Smooth muscle cell (in vitro differentiated cells): Measurements from ENCODE around the gene HERPUD2. TPM values are rescaled to one million over a fixed set of nuclear protein-coding genes. Genes with fewer than 3 reads are reported as not detected.

ENCODE experiments used
- DNase-seq: peaks from one replicate; lab custom pipeline; 2025; ENCODE audit not compliant: unreplicated experiment; lab: John Stamatoyannopoulos, UW
- H2AFZ ChIP-seq: fragments of 200-600 bp; sonication (generic); 2 replicates; pipeline ENCODE4 v1.6.0; 2016; ENCODE audit warnings: antibody characterized with exemption, low read depth, mild to moderate bottlenecking
- H3F3A ChIP-seq: fragments of 200-600 bp; sonication (generic); 2 replicates; pipeline ENCODE4 v1.6.0; 2017; ENCODE audit warnings: antibody characterized with exemption, low read depth
- H3K27ac ChIP-seq: fragments of 200-600 bp; sonication (generic); 2 replicates; pipeline ENCODE4 v1.5.1; 2016; ENCODE audit warnings: low read depth, mild to moderate bottlenecking
- H3K27me3 ChIP-seq: fragments of 200-600 bp; sonication (generic); 2 replicates; pipeline ENCODE4 v1.6.1; 2016; ENCODE audit warnings: low read depth, mild to moderate bottlenecking
- H3K36me3 ChIP-seq: fragments of 200-600 bp; sonication (generic); 2 replicates; pipeline ENCODE4 v1.5.1; 2016; ENCODE audit warnings: low read depth
- H3K4me1 ChIP-seq: fragments of 200-600 bp; sonication (generic); 2 replicates; pipeline ENCODE4 v1.5.1; 2016; ENCODE audit warnings: low read depth
- H3K4me2 ChIP-seq: fragments of 200-600 bp; sonication (generic); 2 replicates; pipeline ENCODE4 v1.6.0; 2016; ENCODE audit warnings: mild to moderate bottlenecking
- H3K4me3 ChIP-seq: fragments of 200-600 bp; sonication (generic); 2 replicates; pipeline ENCODE4 v1.5.1; 2016; ENCODE audit warnings: mild to moderate bottlenecking
- H3K79me2 ChIP-seq: fragments of 200-600 bp; sonication (generic); 2 replicates; pipeline ENCODE4 v1.6.0; 2016; ENCODE audit warnings: low read depth, mild to moderate bottlenecking
- H3K9ac ChIP-seq: fragments of 200-600 bp; sonication (generic); 2 replicates; pipeline ENCODE4 v1.6.0; 2016; ENCODE audit warnings: low read depth
- H3K9me3 ChIP-seq: fragments of 200-600 bp; sonication (generic); replicated peaks from 2 replicates; pipeline ENCODE4 v1.5.1; 2016; ENCODE audit warnings: low read depth
- H4K20me1 ChIP-seq: fragments of 200-600 bp; sonication (generic); 2 replicates; pipeline ENCODE4 v1.6.0; 2016; ENCODE audit warnings: low read depth
- WGBS: methylation state at CpG from one replicate; pipeline ENCODE4 v1.1.7; 2016; ENCODE audit warnings: low lambda C conversion rate; 5-methylcytosine and 5-hydroxymethylcytosine counted together
- polyA plus RNA-seq: library from polyadenylated mRNA; unstranded; fragments of >200 nt; fragmentation: Nextera tagmentation; extraction: Ambion mirVana; gene quantifications from 2 replicates; pipeline ENCODE4 v1.2.1, GENCODE V29; 2016
- total RNA-seq: library from RNA; depleted of rRNA; stranded (reverse); fragments of >200 nt; gene quantifications from 2 replicates; pipeline ENCODE4 v1.2.3, GENCODE V29; 2014
- TF ChIP-seq, protein P1 (sequence below): fragments of 200-600 bp; sonication (generic); IDR thresholded peaks from 2 replicates; pipeline ENCODE4 v1.5.1; 2017; ENCODE audit warnings: borderline replicate concordance, mild to moderate bottlenecking, antibody characterized with exemption; ENCODE audit not compliant: insufficient read depth, poor library complexity, severe bottlenecking

The HERPUD2 gene
- total and polyA plus RNA-seq, 2 experiments from 2014 or later, result 23.2 to 28.1 TPM

DNA sequence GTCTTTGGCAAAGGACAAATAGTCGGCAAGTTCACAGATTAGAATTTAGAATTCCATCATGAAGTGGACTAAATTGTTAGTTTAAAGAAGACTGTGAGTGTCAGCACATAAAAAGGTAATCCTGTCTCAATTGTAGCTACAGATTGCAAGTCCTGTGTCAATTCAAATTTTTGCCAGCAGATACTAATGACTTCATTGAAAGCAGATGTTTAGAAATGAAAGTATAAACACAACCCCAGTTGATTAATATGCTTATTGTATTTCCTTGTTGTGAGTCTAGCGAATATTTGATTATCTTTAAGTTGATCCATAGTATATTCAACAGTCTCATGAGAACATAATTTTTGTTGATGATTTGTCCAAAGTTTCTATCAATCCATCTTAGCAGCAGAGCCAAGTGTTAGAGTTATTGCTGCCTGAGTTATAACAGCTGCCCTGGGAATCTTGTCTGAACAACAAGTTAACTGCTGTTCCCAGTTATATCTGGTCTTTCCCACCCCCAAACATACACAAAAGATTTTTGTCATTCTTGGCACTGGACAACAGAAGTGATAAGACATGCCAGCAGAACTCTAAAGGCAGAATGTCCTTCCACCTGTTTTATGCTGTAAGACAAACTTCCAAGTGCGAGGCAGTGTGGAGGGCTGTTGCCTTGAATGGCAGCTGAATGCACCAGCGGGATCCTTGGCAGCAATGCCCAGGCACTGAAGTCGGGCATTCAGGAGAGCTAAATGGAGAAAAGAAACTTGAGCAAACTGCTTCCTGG, 21.3 kb upstream of the HERPUD2 start:
- H2AFZ ChIP-seq, result no peak overlapping the region
- peak overlapping the region; percentile 7 for H3K4me2 ChIP-seq
- WGBS, result 70% methylated on average over 5 of the region's 5 CpGs
- no peaks in the 10 kb centered on the region for H4K20me1 ChIP-seq
- H3K9ac ChIP-seq, result no peak overlapping the region
- peaks cover 4% of the 10 kb centered on the region for H3F3A ChIP-seq
- no peaks in the 10 kb centered on the region for H3K79me2 ChIP-seq
- no peak overlapping the region for H3K4me3 ChIP-seq
- H3K27ac ChIP-seq, result no peak overlapping the region
- H3K36me3 ChIP-seq, result no peaks in the 10 kb centered on the region
- DNase-seq, result no peak
- no peaks in the 10 kb centered on the region for H3K9me3 ChIP-seq
- TF ChIP-seq, protein P1, sequence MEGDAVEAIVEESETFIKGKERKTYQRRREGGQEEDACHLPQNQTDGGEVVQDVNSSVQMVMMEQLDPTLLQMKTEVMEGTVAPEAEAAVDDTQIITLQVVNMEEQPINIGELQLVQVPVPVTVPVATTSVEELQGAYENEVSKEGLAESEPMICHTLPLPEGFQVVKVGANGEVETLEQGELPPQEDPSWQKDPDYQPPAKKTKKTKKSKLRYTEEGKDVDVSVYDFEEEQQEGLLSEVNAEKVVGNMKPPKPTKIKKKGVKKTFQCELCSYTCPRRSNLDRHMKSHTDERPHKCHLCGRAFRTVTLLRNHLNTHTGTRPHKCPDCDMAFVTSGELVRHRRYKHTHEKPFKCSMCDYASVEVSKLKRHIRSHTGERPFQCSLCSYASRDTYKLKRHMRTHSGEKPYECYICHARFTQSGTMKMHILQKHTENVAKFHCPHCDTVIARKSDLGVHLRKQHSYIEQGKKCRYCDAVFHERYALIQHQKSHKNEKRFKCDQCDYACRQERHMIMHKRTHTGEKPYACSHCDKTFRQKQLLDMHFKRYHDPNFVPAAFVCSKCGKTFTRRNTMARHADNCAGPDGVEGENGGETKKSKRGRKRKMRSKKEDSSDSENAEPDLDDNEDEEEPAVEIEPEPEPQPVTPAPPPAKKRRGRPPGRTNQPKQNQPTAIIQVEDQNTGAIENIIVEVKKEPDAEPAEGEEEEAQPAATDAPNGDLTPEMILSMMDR, result no peak
- peaks cover 5% of the 10 kb centered on the region for H3K4me1 ChIP-seq
- H3K27me3 ChIP-seq, result no peaks in the 10 kb centered on the region

DNA sequence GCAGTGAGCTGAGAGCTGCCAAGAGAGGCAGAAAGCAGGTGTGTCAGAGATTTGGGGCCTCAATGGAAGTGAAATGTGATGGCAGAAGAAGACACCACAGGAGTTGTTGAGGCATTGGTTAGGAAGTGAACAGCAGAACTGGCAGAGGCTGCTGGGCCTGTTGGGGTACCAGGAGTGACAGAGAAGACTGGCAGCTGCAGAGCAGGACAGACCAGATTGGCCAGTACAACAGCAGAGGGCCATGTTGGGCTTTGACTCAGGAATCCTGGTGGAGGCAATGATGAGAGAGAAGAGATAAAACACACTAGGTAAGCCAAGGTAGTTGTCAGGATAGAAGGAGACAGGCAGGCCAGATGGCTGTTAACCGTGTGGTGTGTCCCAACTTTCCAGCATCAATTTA, 19.9 kb upstream of the HERPUD2 start:
- Histone ChIP-seq H3K27me3 (no peaks in the 10 kb centered on the region), H3F3A (peaks cover 4% of the 10 kb centered on the region), H3K27ac (peak overlapping the region; percentile 39), H3K4me3 (no peak overlapping the region), H3K9me3 (no peaks in the 10 kb centered on the region), H3K36me3 (no peaks in the 10 kb centered on the region), H2AFZ (no peak overlapping the region), H3K4me2 (no peak overlapping the region), H4K20me1 (no peaks in the 10 kb centered on the region), H3K79me2 (no peaks in the 10 kb centered on the region), H3K9ac (no peak overlapping the region), H3K4me1 (peaks cover 5% of the 10 kb centered on the region)
- WGBS, result 80% methylated on average over 1 of the region's 1 CpG
- TF ChIP-seq, protein P1, result no peak
- DNase-seq, result no peak

DNA sequence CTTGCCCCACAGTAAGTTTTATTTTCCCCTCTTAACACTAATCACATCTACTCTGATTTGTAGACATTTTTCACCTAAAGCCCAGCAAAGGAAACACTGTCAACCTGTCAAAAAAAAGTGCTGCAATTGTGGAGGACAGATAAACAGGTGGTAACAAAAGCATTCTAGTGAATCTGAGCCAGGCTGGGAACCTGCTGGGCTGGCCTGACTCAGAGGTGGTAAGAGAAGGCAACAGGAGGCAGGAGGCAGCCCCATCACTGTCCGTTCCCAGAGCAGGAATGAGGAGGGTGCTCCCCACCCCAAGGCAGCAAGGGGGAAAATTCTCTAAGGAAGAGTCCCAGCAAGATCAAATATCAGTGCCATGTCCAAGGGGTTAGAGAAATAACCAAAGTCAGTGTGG, 19.5 kb upstream of the HERPUD2 start:
- no peaks in the 10 kb centered on the region for H4K20me1 ChIP-seq
- no peak overlapping the region for H3K4me2 ChIP-seq
- H3K9me3 ChIP-seq, result no peaks in the 10 kb centered on the region
- H3K4me1 ChIP-seq, result peaks cover 5% of the 10 kb centered on the region
- H3K4me3 ChIP-seq, result no peak overlapping the region
- no peak overlapping the region for H2AFZ ChIP-seq
- DNase-seq, result no peak
- WGBS, result 83% methylated on average over 1 of the region's 1 CpG
- H3K27me3 ChIP-seq, result no peaks in the 10 kb centered on the region
- no peaks in the 10 kb centered on the region for H3K79me2 ChIP-seq
- H3K9ac ChIP-seq, result no peak overlapping the region
- TF ChIP-seq, protein P1, result no peak
- peaks cover 4% of the 10 kb centered on the region for H3F3A ChIP-seq
- H3K27ac ChIP-seq, result peak overlapping the region; percentile 39
- H3K36me3 ChIP-seq, result no peaks in the 10 kb centered on the region
